Activated naive CD4-positive, alpha-beta T cell treated with anti-CD3 and anti-CD28 coated beads, Interleukin-2, amount 50 U/mL, for 72 hours (primary cell): ENCODE data around the gene UGCG. TPM values are rescaled to one million over a fixed set of nuclear protein-coding genes. Genes with fewer than 3 reads are reported as not detected.
"Not testable (repeated sequence)": the region's sequence is repeated elsewhere in the genome, so short reads cannot be mapped to it uniquely, and the experiment has no call there.

Experiments used
- ATAC-seq, 2 donors: fragments of 150-1000 bp; cut with Tn5 transposase; 2 replicates each; pipeline ENCODE4 v1.10.0; 2021; ENCODE audit warnings: mild to moderate bottlenecking in 2 of 2, moderate library complexity in 2 of 2
- DNase-seq, 2 donors: peaks; one replicate each; pipeline ENCODE4 v3.0.0; 2021 to 2022; ENCODE audit warnings: low spot score in 2 of 2
- H3K27ac Mint-ChIP-seq, 2 donors: one replicate each; pipeline ENCODE4 v1.8.0; 2022; ENCODE audit warnings: mild to moderate bottlenecking in 2 of 2, mixed read lengths in 2 of 2
- H3K36me3 Mint-ChIP-seq, 2 donors: one replicate each; pipeline ENCODE4 v1.8.0; 2022; ENCODE audit warnings: mixed read lengths in 2 of 2
- H3K9me3 Mint-ChIP-seq, 2 donors: one replicate each; pipeline ENCODE4 v1.8.0; 2022; ENCODE audit warnings: mixed read lengths in 2 of 2
- total RNA-seq, 2 donors: library from RNA; stranded (reverse); gene quantifications; one replicate each; pipeline ENCODE4 v1.2.3, GENCODE V29; 2022

Gene UGCG
- total RNA-seq: 10 to 100 TPM; 12.5 to 23.5 TPM

DNA sequence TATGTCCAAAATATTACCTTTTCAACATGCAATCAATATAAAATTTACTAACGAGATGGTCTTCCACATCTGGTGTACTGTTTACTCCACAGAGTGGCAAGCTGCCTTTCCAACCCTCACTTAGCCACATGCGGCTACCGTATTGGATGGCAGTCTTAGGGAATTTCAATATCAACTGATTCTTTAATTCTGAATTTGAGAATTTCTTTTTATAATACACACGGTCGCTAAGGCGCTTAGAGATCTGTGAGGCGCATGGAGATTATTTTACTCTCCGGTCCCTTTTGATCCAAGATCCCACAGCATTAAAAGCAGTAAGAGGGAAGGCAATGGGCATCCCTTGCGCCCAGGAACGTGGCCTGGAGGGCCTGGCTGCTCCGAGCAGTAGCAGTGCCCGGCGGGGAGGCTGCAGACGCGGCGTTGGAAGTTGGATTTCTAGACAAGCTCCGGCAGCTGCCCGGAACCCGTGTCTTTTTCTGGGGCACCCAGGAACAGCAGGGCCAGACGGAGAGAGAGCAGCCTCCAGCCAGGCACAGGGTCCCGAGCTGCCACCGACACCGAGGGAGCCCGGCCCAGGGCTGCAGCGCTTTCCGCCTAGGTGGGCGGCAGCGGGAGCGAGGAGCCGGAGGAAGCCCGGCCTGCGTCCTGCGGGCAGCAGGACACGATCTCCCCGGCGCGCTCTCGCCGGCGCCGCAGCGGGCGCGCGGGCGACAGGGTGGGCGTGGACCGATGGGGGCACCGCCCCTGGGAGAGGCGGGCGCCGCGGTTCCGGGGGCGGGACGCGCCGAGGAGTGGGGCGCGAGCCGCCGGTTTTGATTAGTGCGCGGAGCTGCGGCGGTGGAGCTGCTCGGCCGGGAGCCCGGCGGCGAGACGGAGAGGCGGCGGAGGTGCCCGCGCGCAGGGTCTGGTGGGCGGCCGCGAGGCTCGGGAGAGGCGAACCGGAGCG, at the start of gene UGCG:
Gene UGCG (plus strand): TSS at position 819 of the 946 bp plus-strand sequence. CDS start 402 bp downstream, outside the sequence.
- ATAC-seq: peak; percentile 91 to 95
- H3K9me3 Mint-ChIP-seq: no peaks in the 10 kb centered on the region

DNA sequence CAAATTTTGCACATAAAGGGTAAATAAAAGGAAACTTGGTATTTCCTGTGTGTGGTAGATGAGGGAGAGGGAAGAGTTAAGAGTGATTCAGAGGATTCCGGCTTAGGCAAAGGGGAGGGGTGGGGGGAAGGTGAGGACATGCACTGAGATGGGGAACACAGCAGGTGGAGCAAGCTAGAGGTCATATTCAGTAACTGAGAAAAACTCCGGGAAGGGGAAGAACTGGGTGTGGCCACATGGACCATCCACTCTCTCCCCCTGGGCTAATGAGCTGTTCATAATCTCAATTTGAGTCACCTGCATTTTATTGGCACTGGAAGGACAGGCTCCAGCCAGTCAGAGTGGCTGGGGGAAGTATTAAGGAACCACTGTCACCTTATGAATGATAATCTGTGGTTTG, 45.1 kb upstream of the UGCG start:
- peak in 1 of 2 donors; percentile 33 for ATAC-seq
- Mint-ChIP-seq H3K36me3 (no peaks in the 10 kb centered on the region), H3K9me3 (no peaks in the 10 kb centered on the region), H3K27ac (no peak overlapping the region)
- no peak for DNase-seq

More for the DNA sequence above, at the start of gene UGCG:
- H3K36me3 Mint-ChIP-seq: no peaks in the 10 kb centered on the region
- H3K27ac Mint-ChIP-seq: peak within 1 kb of the TSS in 1 of 2 donors; percentile 82
- DNase-seq: peak; percentile 91 to 92

DNA sequence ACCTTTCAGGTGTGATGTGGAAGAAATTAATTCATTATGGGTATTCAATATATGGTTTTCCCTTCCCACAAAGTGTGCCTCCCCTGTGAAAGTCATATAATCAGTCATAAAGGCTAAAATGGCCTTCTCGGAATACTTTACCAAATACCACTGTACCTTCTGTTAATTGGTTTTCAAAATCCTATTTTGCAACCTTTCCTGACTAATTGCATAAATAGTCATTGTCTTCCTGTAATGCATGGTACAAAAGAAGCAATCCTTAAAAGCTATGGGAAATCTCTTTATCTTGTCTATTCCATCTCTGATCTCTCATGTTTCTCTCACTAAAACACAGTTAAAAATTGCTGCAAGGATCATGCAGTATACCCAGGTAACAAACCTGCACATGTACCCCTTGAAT, 44.3 kb upstream of the UGCG start:
- Mint-ChIP-seq H3K36me3 (no peaks in the 10 kb centered on the region), H3K9me3 (no peaks in the 10 kb centered on the region), H3K27ac (no peak overlapping the region)
- ATAC-seq (no peak), DNase-seq (no peak)

DNA sequence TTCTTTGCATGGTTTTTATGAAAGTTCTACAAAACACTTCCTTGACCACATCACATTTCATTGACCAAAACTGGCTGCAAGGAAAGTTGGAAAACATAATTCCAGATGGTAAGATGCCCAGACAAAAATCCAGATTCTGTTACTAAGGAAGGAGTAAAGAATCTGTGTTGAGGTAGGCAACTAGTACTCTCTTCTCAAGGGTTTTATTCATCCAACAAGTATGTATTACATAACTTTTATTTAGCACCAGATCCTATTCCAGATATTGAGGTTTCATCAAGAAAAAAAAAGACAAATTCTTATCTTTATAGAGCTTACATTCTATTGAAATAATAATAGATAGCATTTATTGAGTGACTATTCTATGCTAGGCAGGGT, 43.2 kb upstream of the UGCG start:
- H3K36me3 Mint-ChIP-seq: no peaks in the 10 kb centered on the region
- no peak overlapping the region for H3K27ac Mint-ChIP-seq
- DNase-seq: no peak
- H3K9me3 Mint-ChIP-seq: no peaks in the 10 kb centered on the region
- no peak for ATAC-seq

DNA sequence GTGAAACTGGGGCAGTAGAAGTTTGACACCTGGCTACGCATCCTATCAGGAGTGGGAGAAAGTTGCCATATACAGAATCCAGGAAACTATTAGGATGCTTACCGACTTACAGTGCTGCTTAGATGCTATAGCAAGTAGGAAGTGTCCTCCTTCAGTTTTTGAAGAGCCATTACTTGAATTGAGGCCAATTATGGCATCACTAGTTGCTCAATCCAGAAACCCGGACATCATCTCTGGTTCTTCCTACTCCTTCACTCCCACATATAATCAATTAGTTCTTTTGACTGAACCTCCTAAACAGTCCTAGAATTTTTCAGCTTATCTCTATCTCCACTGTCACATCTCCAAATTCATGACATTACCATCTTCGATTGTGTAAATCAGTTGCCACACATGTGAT, 41.8 kb upstream of the UGCG start:
- no peak overlapping the region for H3K27ac Mint-ChIP-seq
- DNase-seq: no peak
- no peaks in the 10 kb centered on the region for H3K36me3 Mint-ChIP-seq
- H3K9me3 Mint-ChIP-seq: no peaks in the 10 kb centered on the region
- no peak for ATAC-seq

DNA sequence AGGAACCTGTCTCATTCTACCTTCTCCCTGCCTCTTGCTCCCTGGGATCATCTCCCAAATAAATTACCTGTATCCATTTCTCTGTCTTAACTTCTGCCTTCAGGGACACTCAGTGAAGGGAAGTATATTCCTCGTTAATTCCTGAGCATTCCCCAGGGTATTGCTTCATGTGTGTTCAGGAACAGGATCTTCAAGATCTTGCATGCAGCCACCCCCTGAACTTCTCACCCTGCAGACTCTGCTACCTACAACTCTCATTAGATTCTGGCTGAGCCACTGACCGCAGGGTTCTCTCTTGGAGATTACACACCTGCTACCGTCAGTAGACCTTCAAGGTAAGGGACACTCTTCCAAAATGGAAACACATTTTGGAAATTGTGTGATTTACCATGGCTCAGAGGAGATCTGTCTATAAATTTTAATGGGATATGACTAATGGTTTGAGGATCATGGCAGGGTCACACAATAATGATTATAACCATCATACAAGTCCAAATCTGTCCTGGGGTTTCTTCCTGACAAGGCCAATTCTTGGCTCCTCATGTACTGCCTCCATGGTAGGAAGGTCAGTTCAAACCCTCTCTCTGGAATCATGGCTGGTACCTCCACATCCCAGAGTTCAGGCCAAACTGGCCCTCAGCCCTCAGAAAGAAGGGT, 38.9 kb upstream of the UGCG start:
- Mint-ChIP-seq H3K9me3 (peaks cover under 1 to 2% of the 10 kb centered on the region in 2 donors), H3K36me3 (peaks cover 0 to 2% of the 10 kb centered on the region in 2 donors), H3K27ac (peak overlapping the region in 1 of 2 donors; percentile 51)
- DNase-seq (no peak), ATAC-seq (no peak)

DNA sequence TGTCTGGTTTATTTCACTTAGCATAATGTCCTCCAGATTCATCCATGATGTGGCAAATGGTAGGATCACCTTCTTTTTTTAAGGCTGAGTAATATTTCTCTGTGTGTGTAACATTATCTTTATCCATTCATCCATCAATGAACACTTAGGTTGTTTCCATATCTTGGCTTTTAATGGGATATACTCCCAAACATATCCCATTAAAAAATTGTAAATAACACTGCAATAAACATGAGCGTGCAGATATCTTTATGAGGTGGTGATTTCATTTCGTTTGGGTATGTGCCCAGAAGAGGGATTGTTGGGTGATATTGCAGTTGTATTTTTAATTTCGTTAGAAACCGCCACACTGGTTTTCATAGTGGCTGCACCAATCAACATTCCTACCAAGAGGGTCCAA, 36.2 kb upstream of the UGCG start:
- H3K27ac Mint-ChIP-seq: no peak overlapping the region
- H3K9me3 Mint-ChIP-seq: peaks cover 3 to 7% of the 10 kb centered on the region in 2 donors
- peaks cover 0 to 13% of the 10 kb centered on the region in 2 donors for H3K36me3 Mint-ChIP-seq
- DNase-seq (no peak), ATAC-seq (no peak)

DNA sequence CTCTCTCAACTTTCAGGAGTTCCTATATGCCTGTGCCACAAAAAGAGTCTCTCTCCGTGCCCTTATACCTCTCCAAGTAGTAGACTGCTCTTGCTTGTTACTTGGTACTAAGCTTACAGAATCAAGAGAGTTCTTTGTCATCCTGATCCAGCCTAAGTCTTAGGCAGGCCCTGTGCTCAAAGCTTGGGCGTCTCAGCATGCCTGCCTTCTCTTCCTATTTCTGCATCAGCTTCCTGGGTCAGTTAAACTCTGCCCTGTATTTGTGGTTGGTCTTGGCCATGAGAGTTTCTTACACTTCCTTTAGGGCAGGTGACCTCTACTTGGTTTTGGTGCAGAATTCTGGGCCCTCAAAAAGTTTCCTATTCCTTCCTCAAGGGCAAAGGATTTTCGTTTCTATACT, 33.0 kb upstream of the UGCG start:
- ATAC-seq (no peak), DNase-seq (no peak)
- Mint-ChIP-seq H3K36me3 (peaks cover 0 to 13% of the 10 kb centered on the region in 2 donors), H3K27ac (no peak overlapping the region), H3K9me3 (peaks cover 3 to 11% of the 10 kb centered on the region in 2 donors)

DNA sequence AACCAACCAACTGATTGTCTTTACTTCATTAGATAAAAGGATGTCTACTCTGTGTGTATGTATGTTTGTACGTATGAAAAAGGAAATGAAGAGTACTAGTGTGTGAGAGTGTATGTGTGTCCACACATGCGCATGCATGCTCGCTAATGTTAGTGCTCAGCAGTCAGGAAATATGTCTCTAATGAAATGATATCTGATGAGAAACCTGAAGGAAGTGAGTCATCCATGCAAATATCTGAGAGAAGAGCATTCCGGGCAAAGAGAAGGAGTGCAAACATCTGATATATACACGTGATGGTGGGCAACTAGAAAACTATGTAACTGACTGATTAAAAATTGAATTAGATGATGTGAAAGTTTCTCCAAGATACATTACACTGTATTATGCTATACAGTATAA, 29.6 kb upstream of the UGCG start:
- ATAC-seq (no peak), DNase-seq (no peak)
- Mint-ChIP-seq H3K27ac (no peak overlapping the region), H3K36me3 (peaks cover 0 to 13% of the 10 kb centered on the region in 2 donors), H3K9me3 (peaks cover 3 to 11% of the 10 kb centered on the region in 2 donors)

DNA sequence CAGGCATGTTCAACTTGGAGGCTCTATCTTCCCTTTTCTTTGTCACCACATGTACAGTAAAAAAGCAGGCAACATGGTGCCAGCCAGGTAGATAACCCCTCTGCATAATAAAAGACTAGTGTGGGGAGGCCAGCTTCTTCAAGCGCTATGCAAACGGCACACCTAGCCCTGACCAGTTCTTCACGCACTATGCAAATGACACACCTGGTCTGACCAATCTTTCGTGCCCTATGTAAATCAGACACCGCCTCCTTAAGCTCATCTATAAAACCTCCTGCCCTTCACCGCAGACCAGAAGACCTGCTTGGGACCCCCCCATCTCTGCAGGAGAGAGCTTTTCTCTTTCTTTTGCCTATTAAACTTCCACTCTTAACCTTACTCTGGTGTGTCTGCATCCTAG, 28.1 kb upstream of the UGCG start:
- ATAC-seq (no peak), DNase-seq (no peak)
- Mint-ChIP-seq H3K9me3 (peaks cover 0 to 4% of the 10 kb centered on the region in 2 donors), H3K36me3 (peaks cover 0 to 5% of the 10 kb centered on the region in 2 donors), H3K27ac (no peak overlapping the region)

DNA sequence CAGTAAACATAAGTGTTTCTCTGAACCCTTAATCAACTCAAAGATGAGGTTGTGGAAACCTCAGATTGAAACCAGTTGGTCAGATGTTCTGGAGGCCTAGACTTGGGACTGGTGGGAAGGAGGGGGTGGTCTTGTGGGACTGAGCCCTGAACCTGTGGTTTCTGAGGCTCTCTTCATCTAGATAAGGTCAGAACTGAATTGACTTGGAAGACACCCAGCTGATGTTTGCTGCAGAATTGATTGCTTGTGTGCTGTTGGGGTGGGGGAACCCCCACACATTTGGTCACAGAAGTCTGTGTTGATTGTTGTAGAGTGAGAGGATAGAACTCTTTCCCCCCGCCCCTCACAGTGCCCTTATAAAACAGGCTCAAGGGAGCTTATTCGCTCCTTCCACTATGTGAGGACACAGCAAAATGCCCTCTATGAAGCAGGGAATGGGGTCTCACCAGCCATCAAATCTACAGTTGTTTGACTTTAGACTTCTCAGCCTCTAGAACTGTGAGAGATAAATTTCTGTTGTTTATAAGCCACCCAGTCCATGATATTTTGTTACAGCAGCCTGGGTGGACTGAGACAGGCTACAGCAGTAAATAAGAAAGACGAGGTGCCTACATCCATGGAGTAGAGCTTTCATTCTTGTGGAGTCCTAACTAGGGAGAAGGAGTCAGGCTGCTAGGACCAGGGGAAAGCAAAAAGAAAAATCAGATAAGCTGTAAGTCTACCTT, 25.7 kb upstream of the UGCG start:
- H3K27ac Mint-ChIP-seq: no peak overlapping the region
- no peaks in the 10 kb centered on the region for H3K36me3 Mint-ChIP-seq
- peak; percentile 72 to 90 for ATAC-seq
- DNase-seq: peak in 1 of 2 donors; percentile 8
- H3K9me3 Mint-ChIP-seq: peaks cover 0 to 4% of the 10 kb centered on the region in 2 donors

DNA sequence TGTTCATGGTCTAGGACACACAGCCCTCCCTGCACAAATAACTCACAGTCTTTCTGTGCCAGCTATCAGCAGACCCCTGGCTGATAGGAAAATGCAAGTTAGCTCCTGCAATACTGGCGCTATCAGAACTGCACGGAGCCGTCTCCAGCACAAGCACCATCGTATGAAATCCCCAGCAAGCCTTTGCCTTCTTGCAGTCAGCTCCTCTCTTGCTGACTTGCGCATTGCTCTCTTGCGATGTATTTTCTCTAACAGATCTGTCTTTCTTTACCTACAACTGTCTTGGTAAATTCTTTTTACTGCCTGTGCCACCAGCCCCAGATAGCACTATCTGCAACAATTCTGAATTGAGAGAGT, 25.1 kb upstream of the UGCG start:
- ATAC-seq (no peak), DNase-seq (no peak)
- no peak overlapping the region for H3K27ac Mint-ChIP-seq
- peaks cover 0 to 4% of the 10 kb centered on the region in 2 donors for H3K9me3 Mint-ChIP-seq
- H3K36me3 Mint-ChIP-seq: no peaks in the 10 kb centered on the region

DNA sequence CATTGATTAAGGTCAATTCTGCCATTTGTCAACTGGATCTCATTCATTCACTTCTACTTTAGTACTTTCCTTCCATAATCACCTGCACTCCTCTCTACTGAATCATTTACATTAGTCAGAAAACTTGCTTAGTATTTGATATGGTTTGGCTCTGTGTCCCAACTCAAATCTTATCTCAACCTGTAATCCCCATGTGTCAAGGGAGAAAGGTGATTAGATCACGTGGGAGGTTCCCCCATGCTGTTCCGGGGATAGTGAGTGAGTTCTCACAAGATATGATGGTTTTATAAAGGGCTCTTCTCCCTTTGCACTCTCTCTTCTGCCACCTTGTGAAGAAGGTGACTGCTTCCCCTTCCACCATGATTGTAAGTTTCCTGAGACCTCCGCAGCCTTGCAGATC, 23.7 kb upstream of the UGCG start:
- no peaks in the 10 kb centered on the region for H3K9me3 Mint-ChIP-seq
- no peak overlapping the region for H3K27ac Mint-ChIP-seq

DNA sequence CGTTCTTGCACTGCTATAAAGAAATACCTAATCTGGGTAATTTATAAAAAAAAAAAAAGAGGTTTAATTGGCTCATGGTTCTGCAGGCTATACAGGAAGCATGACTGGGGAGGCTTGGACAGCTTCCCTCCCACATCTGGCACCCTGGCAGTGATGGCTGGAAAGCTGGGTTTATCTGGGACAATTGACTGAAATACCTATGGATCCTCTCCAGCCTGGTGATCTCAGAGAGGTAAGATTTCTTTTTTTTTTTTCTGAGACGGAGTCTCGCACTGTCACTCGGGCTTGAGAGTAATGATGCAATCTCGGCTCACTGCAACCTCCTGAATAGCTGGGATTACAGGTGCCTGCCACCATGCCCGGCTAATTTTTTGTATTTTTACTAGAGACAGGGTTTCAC, 22.7 kb upstream of the UGCG start:
- Mint-ChIP-seq H3K36me3 (no peaks in the 10 kb centered on the region), H3K9me3 (no peaks in the 10 kb centered on the region), H3K27ac (no peak overlapping the region)
- ATAC-seq: no peak
- DNase-seq: no peak

More for the DNA sequence above, 23.7 kb upstream of the UGCG start:
- H3K36me3 Mint-ChIP-seq: no peaks in the 10 kb centered on the region
- DNase-seq: no peak
- ATAC-seq: no peak

DNA sequence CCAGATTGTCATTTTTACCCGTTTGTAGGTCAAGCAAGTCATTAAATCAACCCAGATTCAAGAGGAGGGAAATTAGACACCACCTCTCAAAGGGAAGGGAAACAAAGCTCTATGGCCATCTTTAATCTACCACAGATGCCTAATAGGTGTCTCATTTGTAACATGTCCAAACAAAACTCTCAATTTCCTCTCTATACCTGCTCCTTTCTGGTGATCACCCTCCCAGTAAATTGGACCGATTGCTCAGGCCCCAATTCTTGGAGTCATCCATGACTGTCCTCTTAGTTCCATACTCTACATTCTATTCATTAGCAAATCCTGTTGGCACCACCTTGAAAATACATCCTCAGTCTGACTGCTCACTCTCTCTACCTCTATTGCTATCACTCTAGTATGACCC, 22.1 kb upstream of the UGCG start:
- no peak overlapping the region for H3K27ac Mint-ChIP-seq
- no peaks in the 10 kb centered on the region for H3K9me3 Mint-ChIP-seq
- DNase-seq (no peak), ATAC-seq (no peak)
- peaks cover 0 to 6% of the 10 kb centered on the region in 2 donors for H3K36me3 Mint-ChIP-seq

DNA sequence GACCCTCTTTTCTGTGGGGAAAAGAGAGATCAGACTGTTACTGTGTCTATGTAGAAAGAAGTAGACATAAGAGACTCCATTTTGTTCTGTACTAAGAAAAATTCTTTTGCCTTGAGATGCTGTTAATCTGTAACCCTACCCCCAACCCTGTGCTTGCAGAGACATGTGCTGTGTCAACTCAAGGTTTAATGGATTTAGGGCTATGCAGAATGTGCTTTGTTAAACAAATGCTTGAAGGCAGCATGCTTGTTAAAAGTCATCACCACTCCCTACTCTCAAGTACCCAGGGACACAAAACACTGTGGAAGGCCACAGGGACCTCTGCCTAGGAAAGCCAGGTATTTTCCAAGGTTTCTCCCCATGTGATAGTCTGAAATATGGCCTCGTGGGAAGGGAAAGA, 21.3 kb upstream of the UGCG start:
- not testable (repeated sequence) for ATAC-seq, H3K27ac Mint-ChIP-seq, H3K9me3 Mint-ChIP-seq, DNase-seq
- peaks cover 0 to 12% of the 10 kb centered on the region in 2 donors for H3K36me3 Mint-ChIP-seq

DNA sequence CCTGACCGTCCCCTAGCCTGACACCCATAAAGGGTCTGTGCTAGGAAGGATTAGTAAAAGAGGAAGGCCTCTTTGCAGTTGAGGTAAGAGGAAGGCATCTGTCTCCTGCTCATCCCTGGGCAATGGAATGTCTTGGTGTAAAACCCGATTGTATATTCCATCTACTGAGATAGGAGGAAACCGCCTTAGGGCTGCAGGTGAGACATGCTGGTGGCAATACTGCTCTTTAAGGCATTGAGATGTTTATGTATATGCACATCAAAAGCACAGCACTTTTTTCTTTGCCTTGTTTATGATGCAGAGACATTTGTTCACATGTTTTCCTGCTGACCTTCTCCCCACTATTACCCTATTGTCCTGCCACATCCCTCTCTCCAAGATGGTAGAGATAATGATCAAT, 20.9 kb upstream of the UGCG start:
- not testable (repeated sequence) for H3K9me3 Mint-ChIP-seq, ATAC-seq, H3K27ac Mint-ChIP-seq, DNase-seq
- peaks cover 0 to 12% of the 10 kb centered on the region in 2 donors for H3K36me3 Mint-ChIP-seq
